HEK293 (cell line): ENCODE data around the gene LIME1.

Experiments used
- BCL11A ChIP-seq: fragments of 450-650 bp; formaldehyde crosslinking; IDR thresholded peaks from 2 replicates; pipeline ENCODE4 v1.5.1; 2016; ENCODE audit warnings: low read depth, missing biosample characterization, missing genetic modification characterization
- GLIS1 ChIP-seq: fragments of 450-650 bp; formaldehyde crosslinking; IDR thresholded peaks from 2 replicates; pipeline ENCODE4 v1.5.1; 2016; ENCODE audit warnings: missing biosample characterization, missing genetic modification characterization
- KLF1 ChIP-seq: fragments of 450-650 bp; formaldehyde crosslinking; IDR thresholded peaks from 2 replicates; pipeline ENCODE4 v1.5.1; 2016; ENCODE audit warnings: missing biosample characterization, missing genetic modification characterization
- KLF8 ChIP-seq: fragments of 450-650 bp; formaldehyde crosslinking; IDR thresholded peaks from 2 replicates; pipeline ENCODE4 v1.5.1; 2016; ENCODE audit warnings: missing biosample characterization, missing genetic modification characterization
- OSR2 ChIP-seq: fragments of 450-650 bp; formaldehyde crosslinking; IDR thresholded peaks from 2 replicates; pipeline ENCODE4 v1.5.1; 2016; ENCODE audit warnings: missing biosample characterization, missing genetic modification characterization
- RBAK ChIP-seq: fragments of 450-650 bp; formaldehyde crosslinking; IDR thresholded peaks from 2 replicates; pipeline ENCODE4 v1.5.1; 2016; ENCODE audit warnings: missing biosample characterization, missing genetic modification characterization
- SCRT1 ChIP-seq: fragments of 450-650 bp; formaldehyde crosslinking; IDR thresholded peaks from 2 replicates; pipeline ENCODE4 v1.5.1; 2016; ENCODE audit warnings: missing biosample characterization, missing genetic modification characterization, borderline replicate concordance
- ZBTB1 ChIP-seq: fragments of 450-650 bp; formaldehyde crosslinking; IDR thresholded peaks from 2 replicates; pipeline ENCODE4 v1.5.1; 2016; ENCODE audit warnings: missing biosample characterization, missing genetic modification characterization
- ZBTB20 ChIP-seq: fragments of 450-650 bp; formaldehyde crosslinking; IDR thresholded peaks from 2 replicates; pipeline ENCODE4 v1.5.1; 2016; ENCODE audit warnings: missing biosample characterization, missing genetic modification characterization
- ZFHX2 ChIP-seq: fragments of 450-650 bp; formaldehyde crosslinking; conservative IDR thresholded peaks from 2 replicates; pipeline ENCODE4 v1.5.1; 2016; ENCODE audit warnings: missing biosample characterization, missing genetic modification characterization
- ZNF10 ChIP-seq: fragments of 450-650 bp; formaldehyde crosslinking; IDR thresholded peaks from 2 replicates; pipeline ENCODE4 v1.5.1; 2017; ENCODE audit warnings: missing biosample characterization, missing genetic modification characterization
- ZNF146 ChIP-seq: fragments of 450-650 bp; formaldehyde crosslinking; IDR thresholded peaks from 2 replicates; pipeline ENCODE4 v1.5.1; 2016; ENCODE audit warnings: missing biosample characterization, missing genetic modification characterization
- ZNF155 ChIP-seq: fragments of 450-650 bp; formaldehyde crosslinking; IDR thresholded peaks from 2 replicates; pipeline ENCODE4 v1.5.1; 2016; ENCODE audit warnings: missing biosample characterization, missing genetic modification characterization
- ZNF175 ChIP-seq: fragments of 450-650 bp; formaldehyde crosslinking; IDR thresholded peaks from 2 replicates; pipeline ENCODE4 v1.5.1; 2016; ENCODE audit warnings: missing biosample characterization, missing genetic modification characterization
- ZNF19 ChIP-seq: fragments of 450-650 bp; formaldehyde crosslinking; IDR thresholded peaks from 2 replicates; pipeline ENCODE4; 2016; ENCODE audit warnings: missing biosample characterization, missing genetic modification characterization, low read depth
- ZNF2 ChIP-seq: fragments of 450-650 bp; formaldehyde crosslinking; IDR thresholded peaks from 2 replicates; pipeline ENCODE4 v1.5.1; 2016; ENCODE audit warnings: missing biosample characterization, missing genetic modification characterization
- ZNF211 ChIP-seq: fragments of 450-650 bp; formaldehyde crosslinking; IDR thresholded peaks from 2 replicates; pipeline ENCODE4 v1.5.1; 2016; ENCODE audit warnings: low read depth, missing biosample characterization, missing genetic modification characterization
- ZNF239 ChIP-seq: fragments of 450-650 bp; formaldehyde crosslinking; IDR thresholded peaks from 2 replicates; pipeline ENCODE4 v1.5.1; 2016; ENCODE audit warnings: missing biosample characterization, missing genetic modification characterization
- ZNF423 ChIP-seq: fragments of 450-650 bp; formaldehyde crosslinking; IDR thresholded peaks from 2 replicates; pipeline ENCODE4 v1.5.1; 2016; ENCODE audit warnings: missing biosample characterization, missing genetic modification characterization
- ZNF426 ChIP-seq: fragments of 450-650 bp; formaldehyde crosslinking; IDR thresholded peaks from 2 replicates; pipeline ENCODE4 v1.5.1; 2017; ENCODE audit warnings: missing biosample characterization, missing genetic modification characterization, mild to moderate bottlenecking, inconsistent platforms, moderate library complexity
- ZNF501 ChIP-seq: fragments of 450-650 bp; formaldehyde crosslinking; IDR thresholded peaks from 2 replicates; pipeline ENCODE4 v1.5.1; 2016; ENCODE audit warnings: missing biosample characterization, missing genetic modification characterization
- ZNF521 ChIP-seq: fragments of 450-650 bp; formaldehyde crosslinking; IDR thresholded peaks from 2 replicates; pipeline ENCODE4 v1.5.1; 2017; ENCODE audit warnings: missing biosample characterization, mild to moderate bottlenecking, missing genetic modification characterization
- ZNF548 ChIP-seq: fragments of 450-650 bp; formaldehyde crosslinking; IDR thresholded peaks from 2 replicates; pipeline ENCODE4 v1.5.1; 2016; ENCODE audit warnings: missing biosample characterization, missing genetic modification characterization
- ZNF560 ChIP-seq: fragments of 450-650 bp; formaldehyde crosslinking; IDR thresholded peaks from 2 replicates; pipeline ENCODE4 v1.5.1; 2017; ENCODE audit warnings: missing biosample characterization, missing genetic modification characterization, borderline replicate concordance
- ZNF585B ChIP-seq: fragments of 450-650 bp; formaldehyde crosslinking; IDR thresholded peaks from 2 replicates; pipeline ENCODE4 v1.5.1; 2016; ENCODE audit warnings: missing biosample characterization, missing genetic modification characterization
- ZNF623 ChIP-seq: fragments of 450-650 bp; formaldehyde crosslinking; IDR thresholded peaks from 2 replicates; pipeline ENCODE4 v1.5.1; 2016; ENCODE audit warnings: missing biosample characterization, missing genetic modification characterization
- ZNF626 ChIP-seq: fragments of 450-650 bp; sonication (Bioruptor Pico); formaldehyde crosslinking; IDR thresholded peaks from 2 replicates; pipeline ENCODE4 v1.5.1; 2018; ENCODE audit warnings: missing biosample characterization, missing genetic modification characterization, inconsistent platforms
- ZNF664 ChIP-seq: fragments of 450-650 bp; formaldehyde crosslinking; IDR thresholded peaks from 2 replicates; pipeline ENCODE4 v1.5.1; 2016; ENCODE audit warnings: missing biosample characterization, missing genetic modification characterization
- ZNF701 ChIP-seq: fragments of 450-650 bp; formaldehyde crosslinking; IDR thresholded peaks from 2 replicates; pipeline ENCODE4 v1.5.1; 2016; ENCODE audit warnings: missing biosample characterization, missing genetic modification characterization
- ZNF747 ChIP-seq: fragments of 450-650 bp; formaldehyde crosslinking; IDR thresholded peaks from 2 replicates; pipeline ENCODE4 v1.5.1; 2016; ENCODE audit warnings: missing biosample characterization, missing genetic modification characterization
- ZSCAN16 ChIP-seq: fragments of 450-650 bp; formaldehyde crosslinking; IDR thresholded peaks from 2 replicates; pipeline ENCODE4 v1.5.1; 2016; ENCODE audit warnings: missing biosample characterization, missing genetic modification characterization
- TF ChIP-seq, protein P1 (sequence below): fragments of 450-650 bp; formaldehyde crosslinking; IDR thresholded peaks from 2 replicates; pipeline ENCODE4 v1.5.1; 2016; ENCODE audit warnings: missing biosample characterization, missing genetic modification characterization, borderline replicate concordance
- TF ChIP-seq, protein P2 (sequence below): fragments of 450-650 bp; formaldehyde crosslinking; IDR thresholded peaks from 2 replicates; pipeline ENCODE4 v1.5.1; 2016; ENCODE audit warnings: missing biosample characterization, missing genetic modification characterization
- TF ChIP-seq, protein P3 (sequence below): sonication (generic); formaldehyde crosslinking; IDR thresholded peaks from 2 replicates; pipeline ENCODE4 v1.8.1; 2022; ENCODE audit warnings: mild to moderate bottlenecking, moderate library complexity, missing genetic modification reagents
- TF ChIP-seq, protein P4 (sequence below): fragments of 450-650 bp; formaldehyde crosslinking; IDR thresholded peaks from 2 replicates; pipeline ENCODE4 v1.5.1; 2016; ENCODE audit warnings: missing biosample characterization, missing genetic modification characterization, low read depth
- TF ChIP-seq, protein P5 (sequence below): fragments of 450-650 bp; formaldehyde crosslinking; IDR thresholded peaks from 2 replicates; pipeline ENCODE4 v1.5.1; 2016; ENCODE audit warnings: missing biosample characterization, missing genetic modification characterization

Gene LIME1

DNA sequence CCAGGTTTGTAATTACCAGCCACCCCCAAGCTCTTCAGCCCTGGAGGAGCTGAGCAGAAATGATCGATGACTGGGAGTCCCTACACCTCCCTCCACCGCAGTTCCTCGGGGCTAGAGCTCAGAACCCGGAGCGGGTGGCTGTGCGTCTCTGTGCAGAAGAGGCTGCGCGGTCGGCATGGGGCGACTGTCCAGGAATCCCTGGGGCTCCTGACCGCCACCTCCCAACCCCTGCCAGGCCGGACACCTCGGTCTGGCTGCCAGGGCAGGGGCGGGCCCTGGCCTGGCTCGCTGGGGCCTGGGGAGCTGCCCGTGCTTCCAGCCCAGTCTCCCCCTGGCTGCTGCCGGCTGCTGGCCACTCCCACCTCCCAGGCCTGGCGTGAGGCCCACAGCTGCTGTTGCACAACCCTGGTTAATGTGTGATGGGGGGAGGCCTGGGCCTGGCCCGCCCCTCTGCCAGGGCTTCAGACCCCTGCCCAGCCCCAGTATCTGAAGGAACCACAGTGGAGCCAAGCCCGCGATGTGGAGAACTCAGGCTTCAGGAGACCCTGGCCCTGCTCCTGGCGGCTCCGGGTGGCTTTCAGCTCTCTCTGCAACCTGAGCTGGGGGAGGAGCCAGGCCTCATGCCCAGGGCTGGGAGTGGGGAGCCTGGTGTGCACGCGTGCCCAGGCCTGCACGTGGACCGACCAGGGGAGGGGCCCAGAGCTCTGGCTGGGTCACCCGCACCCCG is 4.3 kb downstream of the LIME1 start (continued):
- TF ChIP-seq, protein P1, sequence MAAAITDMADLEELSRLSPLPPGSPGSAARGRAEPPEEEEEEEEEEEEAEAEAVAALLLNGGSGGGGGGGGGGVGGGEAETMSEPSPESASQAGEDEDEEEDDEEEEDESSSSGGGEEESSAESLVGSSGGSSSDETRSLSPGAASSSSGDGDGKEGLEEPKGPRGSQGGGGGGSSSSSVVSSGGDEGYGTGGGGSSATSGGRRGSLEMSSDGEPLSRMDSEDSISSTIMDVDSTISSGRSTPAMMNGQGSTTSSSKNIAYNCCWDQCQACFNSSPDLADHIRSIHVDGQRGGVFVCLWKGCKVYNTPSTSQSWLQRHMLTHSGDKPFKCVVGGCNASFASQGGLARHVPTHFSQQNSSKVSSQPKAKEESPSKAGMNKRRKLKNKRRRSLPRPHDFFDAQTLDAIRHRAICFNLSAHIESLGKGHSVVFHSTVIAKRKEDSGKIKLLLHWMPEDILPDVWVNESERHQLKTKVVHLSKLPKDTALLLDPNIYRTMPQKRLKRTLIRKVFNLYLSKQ (tag by site-specific recombination): no peak
- TF ChIP-seq ZNF2 (tag by site-specific recombination) (no peak), ZNF560 (no peak), ZNF747 (no peak), ZNF664 (tag by site-specific recombination) (no peak), ZBTB20 (tag by site-specific recombination) (peak; percentile 92; the same call in 1 of the 2 replicates), GLIS1 (tag by site-specific recombination) (peak; percentile 63), ZNF146 (tag by site-specific recombination) (no peak), ZNF585B (tag by site-specific recombination) (no peak), RBAK (tag by site-specific recombination) (no peak), ZNF501 (tag by site-specific recombination) (no peak), ZBTB1 (tag by site-specific recombination) (no peak), ZNF623 (tag by site-specific recombination) (no peak), ZNF19 (no peak), ZNF626 (tag by site-specific recombination) (no peak), ZNF155 (tag by site-specific recombination) (no peak), ZNF426 (no peak), SCRT1 (tag by site-specific recombination) (no peak), ZNF521 (tag by site-specific recombination) (no peak), ZNF211 (no peak), ZNF701 (tag by site-specific recombination) (no peak), KLF8 (tag by site-specific recombination) (peak; percentile 69), BCL11A (peak; percentile 28; the same call in 1 of the 2 replicates), KLF1 (tag by site-specific recombination) (0 out of 2 replicates have a peak, but pooled peaks have one; percentile 29), ZNF10 (no peak), ZFHX2 (tag by site-specific recombination) (no peak), ZNF548 (tag by site-specific recombination) (no peak), OSR2 (tag by site-specific recombination) (peak; percentile 45; the same call in 1 of the 2 replicates), ZSCAN16 (tag by site-specific recombination) (no peak), ZNF239 (tag by site-specific recombination) (no peak), ZNF175 (no peak), ZNF423 (tag by site-specific recombination) (no peak)
- TF ChIP-seq, protein P2, sequence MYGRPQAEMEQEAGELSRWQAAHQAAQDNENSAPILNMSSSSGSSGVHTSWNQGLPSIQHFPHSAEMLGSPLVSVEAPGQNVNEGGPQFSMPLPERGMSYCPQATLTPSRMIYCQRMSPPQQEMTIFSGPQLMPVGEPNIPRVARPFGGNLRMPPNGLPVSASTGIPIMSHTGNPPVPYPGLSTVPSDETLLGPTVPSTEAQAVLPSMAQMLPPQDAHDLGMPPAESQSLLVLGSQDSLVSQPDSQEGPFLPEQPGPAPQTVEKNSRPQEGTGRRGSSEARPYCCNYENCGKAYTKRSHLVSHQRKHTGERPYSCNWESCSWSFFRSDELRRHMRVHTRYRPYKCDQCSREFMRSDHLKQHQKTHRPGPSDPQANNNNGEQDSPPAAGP (tag by site-specific recombination): no peak; the same call in 1 of the 2 replicates
- TF ChIP-seq, protein P3, sequence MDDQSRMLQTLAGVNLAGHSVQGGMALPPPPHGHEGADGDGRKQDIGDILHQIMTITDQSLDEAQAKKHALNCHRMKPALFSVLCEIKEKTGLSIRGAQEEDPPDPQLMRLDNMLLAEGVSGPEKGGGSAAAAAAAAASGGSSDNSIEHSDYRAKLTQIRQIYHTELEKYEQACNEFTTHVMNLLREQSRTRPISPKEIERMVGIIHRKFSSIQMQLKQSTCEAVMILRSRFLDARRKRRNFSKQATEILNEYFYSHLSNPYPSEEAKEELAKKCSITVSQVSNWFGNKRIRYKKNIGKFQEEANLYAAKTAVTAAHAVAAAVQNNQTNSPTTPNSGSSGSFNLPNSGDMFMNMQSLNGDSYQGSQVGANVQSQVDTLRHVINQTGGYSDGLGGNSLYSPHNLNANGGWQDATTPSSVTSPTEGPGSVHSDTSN (CRISPR knock-in tag): no peak
- TF ChIP-seq, protein P4, sequence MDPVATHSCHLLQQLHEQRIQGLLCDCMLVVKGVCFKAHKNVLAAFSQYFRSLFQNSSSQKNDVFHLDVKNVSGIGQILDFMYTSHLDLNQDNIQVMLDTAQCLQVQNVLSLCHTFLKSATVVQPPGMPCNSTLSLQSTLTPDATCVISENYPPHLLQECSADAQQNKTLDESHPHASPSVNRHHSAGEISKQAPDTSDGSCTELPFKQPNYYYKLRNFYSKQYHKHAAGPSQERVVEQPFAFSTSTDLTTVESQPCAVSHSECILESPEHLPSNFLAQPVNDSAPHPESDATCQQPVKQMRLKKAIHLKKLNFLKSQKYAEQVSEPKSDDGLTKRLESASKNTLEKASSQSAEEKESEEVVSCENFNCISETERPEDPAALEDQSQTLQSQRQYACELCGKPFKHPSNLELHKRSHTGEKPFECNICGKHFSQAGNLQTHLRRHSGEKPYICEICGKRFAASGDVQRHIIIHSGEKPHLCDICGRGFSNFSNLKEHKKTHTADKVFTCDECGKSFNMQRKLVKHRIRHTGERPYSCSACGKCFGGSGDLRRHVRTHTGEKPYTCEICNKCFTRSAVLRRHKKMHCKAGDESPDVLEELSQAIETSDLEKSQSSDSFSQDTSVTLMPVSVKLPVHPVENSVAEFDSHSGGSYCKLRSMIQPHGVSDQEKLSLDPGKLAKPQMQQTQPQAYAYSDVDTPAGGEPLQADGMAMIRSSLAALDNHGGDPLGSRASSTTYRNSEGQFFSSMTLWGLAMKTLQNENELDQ: no peak
- TF ChIP-seq, protein P5, sequence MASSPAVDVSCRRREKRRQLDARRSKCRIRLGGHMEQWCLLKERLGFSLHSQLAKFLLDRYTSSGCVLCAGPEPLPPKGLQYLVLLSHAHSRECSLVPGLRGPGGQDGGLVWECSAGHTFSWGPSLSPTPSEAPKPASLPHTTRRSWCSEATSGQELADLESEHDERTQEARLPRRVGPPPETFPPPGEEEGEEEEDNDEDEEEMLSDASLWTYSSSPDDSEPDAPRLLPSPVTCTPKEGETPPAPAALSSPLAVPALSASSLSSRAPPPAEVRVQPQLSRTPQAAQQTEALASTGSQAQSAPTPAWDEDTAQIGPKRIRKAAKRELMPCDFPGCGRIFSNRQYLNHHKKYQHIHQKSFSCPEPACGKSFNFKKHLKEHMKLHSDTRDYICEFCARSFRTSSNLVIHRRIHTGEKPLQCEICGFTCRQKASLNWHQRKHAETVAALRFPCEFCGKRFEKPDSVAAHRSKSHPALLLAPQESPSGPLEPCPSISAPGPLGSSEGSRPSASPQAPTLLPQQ (tag by site-specific recombination): no peak
